Naive B cell (primary cell): ENCODE data around the gene SULT1C4. TPM values are rescaled to one million over a fixed set of nuclear protein-coding genes. Genes with fewer than 3 reads are reported as not detected.

Experiments used
- ATAC-seq, 2 donors: fragments of 150-1000 bp; cut with Tn5 transposase; 2 replicates each; pipeline ENCODE4 v1.10.0; 2021; ENCODE audit warnings: low read depth in 2 of 2, mild to moderate bottlenecking in 2 of 2, moderate library complexity in 2 of 2
- DNase-seq: peaks from one replicate; pipeline ENCODE4 v3.0.0; 2022
- H3K27ac Mint-ChIP-seq, 6 donors: one replicate each; pipeline ENCODE4 v1.8.0; 2020 to 2022; ENCODE audit warnings: mild to moderate bottlenecking in 6 of 6, mixed read lengths in 6 of 6, moderate library complexity in 5 of 6, inconsistent platforms in 2 of 6
- H3K27me3 Mint-ChIP-seq, 3 donors: one replicate each; pipeline ENCODE4 v1.8.0; 2021 to 2022; ENCODE audit warnings: mixed read lengths in 3 of 3, mild to moderate bottlenecking in 1 of 3
- H3K36me3 Mint-ChIP-seq, 2 donors: one replicate each; pipeline ENCODE4 v1.8.0; 2020 to 2022; ENCODE audit warnings: mixed read lengths in 2 of 2, inconsistent platforms in 1 of 2, mild to moderate bottlenecking in 1 of 2
- H3K4me1 Mint-ChIP-seq, 3 donors: one replicate each; pipeline ENCODE4 v1.8.0; 2020 to 2022; ENCODE audit warnings: mixed read lengths in 3 of 3, inconsistent platforms in 1 of 3, mild to moderate bottlenecking in 1 of 3, moderate library complexity in 1 of 3
- H3K4me3 Mint-ChIP-seq, 8 donors: one replicate each; pipeline ENCODE4 v1.8.0; 2020 to 2022; ENCODE audit warnings: mild to moderate bottlenecking in 8 of 8, mixed read lengths in 8 of 8, moderate library complexity in 8 of 8, inconsistent platforms in 2 of 8
- H3K9me3 Mint-ChIP-seq, 7 donors: one replicate each; pipeline ENCODE4 v1.8.0; 2020 to 2022; ENCODE audit warnings: mixed read lengths in 7 of 7, mild to moderate bottlenecking in 5 of 7, inconsistent platforms in 2 of 7, moderate library complexity in 1 of 7
- polyA plus RNA-seq, 6 donors: library from polyadenylated mRNA; unstranded; fragments of 300-500 nt; fragmentation: Illumina TruSeq; gene quantifications; one replicate each; pipeline ENCODE4 v1.2.3, GENCODE V29; 2021; ENCODE audit warnings: low read depth in 6 of 6

The SULT1C4 gene
- polyA plus RNA-seq, 6 donors from 2014 or later, result not detected

- Mint-ChIP-seq H3K4me1 (peaks cover 2 to 8% (median 5%) of the 10 kb centered on the region in 3 donors), H3K4me3 (peak overlapping the region in 1 of 8 donors; percentile 61)
Observed at GRCh38 chr2:108383146-108383830, 5.5 kb downstream of the SULT1C4 start.

GRCh38 chr2:108384662-108385393 is 7.1 kb downstream of the SULT1C4 start:
- no peak overlapping the region for H3K27ac Mint-ChIP-seq
- DNase-seq, result no peak
- peaks cover 0 to 3% (median 0%) of the 10 kb centered on the region in 7 donors for H3K9me3 Mint-ChIP-seq
- no peaks in the 10 kb centered on the region for H3K27me3 Mint-ChIP-seq
- H3K4me1 Mint-ChIP-seq, result peaks cover 0 to 6% (median 5%) of the 10 kb centered on the region in 3 donors
- ATAC-seq, result no peak
- no peak overlapping the region for H3K4me3 Mint-ChIP-seq
- no peaks in the 10 kb centered on the region for H3K36me3 Mint-ChIP-seq

More at GRCh38 chr2:108383146-108383830, 5.5 kb downstream of the SULT1C4 start:
- ATAC-seq (no peak), DNase-seq (no peak)
- Mint-ChIP-seq H3K36me3 (no peaks in the 10 kb centered on the region), H3K27me3 (no peaks in the 10 kb centered on the region), H3K27ac (no peak overlapping the region), H3K9me3 (no peaks in the 10 kb centered on the region)

GRCh38 chr2:108385411-108386071 is 7.8 kb downstream of the SULT1C4 start:
- H3K4me1 Mint-ChIP-seq, result peaks cover 0 to 6% (median 5%) of the 10 kb centered on the region in 3 donors
- peak overlapping the region in 1 of 6 donors; percentile 1 for H3K27ac Mint-ChIP-seq
- no peak overlapping the region for H3K4me3 Mint-ChIP-seq
- no peak for DNase-seq
- H3K27me3 Mint-ChIP-seq, result no peaks in the 10 kb centered on the region
- H3K9me3 Mint-ChIP-seq, result peaks cover 0 to 4% (median 3%) of the 10 kb centered on the region in 7 donors
- H3K36me3 Mint-ChIP-seq, result no peaks in the 10 kb centered on the region
- no peak for ATAC-seq

GRCh38 chr2:108388045-108388444 is 10.3 kb downstream of the SULT1C4 start:
- no peak for ATAC-seq
- DNase-seq, result no peak
- Mint-ChIP-seq H3K27me3 (no peaks in the 10 kb centered on the region), H3K9me3 (peaks cover 7 to 27% (median 10%) of the 10 kb centered on the region in 7 donors), H3K4me1 (peaks cover 0 to 4% (median 3%) of the 10 kb centered on the region in 3 donors), H3K27ac (no peak overlapping the region), H3K36me3 (peaks cover 0 to 19% of the 10 kb centered on the region in 2 donors), H3K4me3 (no peak overlapping the region)

- peaks cover 0 to 22% of the 10 kb centered on the region in 2 donors for H3K36me3 Mint-ChIP-seq
- no peaks in the 10 kb centered on the region for H3K4me1 Mint-ChIP-seq
- DNase-seq, result no peak
- peaks cover 10 to 41% (median 24%) of the 10 kb centered on the region in 7 donors for H3K9me3 Mint-ChIP-seq
- H3K4me3 Mint-ChIP-seq, result no peak overlapping the region
- no peaks in the 10 kb centered on the region for H3K27me3 Mint-ChIP-seq
- no peak for ATAC-seq
- no peak overlapping the region for H3K27ac Mint-ChIP-seq
Observed at GRCh38 chr2:108390340-108390739, 12.6 kb downstream of the SULT1C4 start.

GRCh38 chr2:108392029-108392428 is 14.3 kb downstream of the SULT1C4 start:
- ATAC-seq (no peak), DNase-seq (no peak)
- Mint-ChIP-seq H3K4me1 (no peaks in the 10 kb centered on the region), H3K36me3 (peaks cover 0 to 28% of the 10 kb centered on the region in 2 donors), H3K9me3 (peaks cover 10 to 44% (median 24%) of the 10 kb centered on the region in 7 donors), H3K27ac (peak overlapping the region in 1 of 6 donors; percentile 5), H3K4me3 (no peak overlapping the region), H3K27me3 (no peaks in the 10 kb centered on the region)

GRCh38 chr2:108393197-108393596 is 15.4 kb downstream of the SULT1C4 start:
- no peaks in the 10 kb centered on the region for H3K27me3 Mint-ChIP-seq

GRCh38 chr2:108395155-108395554 is 17.4 kb downstream of the SULT1C4 start:
- H3K9me3 Mint-ChIP-seq, result peaks cover 15 to 70% (median 46%) of the 10 kb centered on the region in 7 donors
- H3K27ac Mint-ChIP-seq, result no peak overlapping the region
- no peak overlapping the region for H3K4me3 Mint-ChIP-seq
- no peak for DNase-seq
- no peaks in the 10 kb centered on the region for H3K4me1 Mint-ChIP-seq
- H3K36me3 Mint-ChIP-seq, result peaks cover 6 to 47% of the 10 kb centered on the region in 2 donors
- ATAC-seq, result no peak
- H3K27me3 Mint-ChIP-seq, result no peaks in the 10 kb centered on the region

More at GRCh38 chr2:108393197-108393596, 15.4 kb downstream of the SULT1C4 start:
- no peak overlapping the region for H3K27ac Mint-ChIP-seq
- peaks cover 2 to 33% of the 10 kb centered on the region in 2 donors for H3K36me3 Mint-ChIP-seq
- no peak for DNase-seq
- no peak for ATAC-seq
- no peaks in the 10 kb centered on the region for H3K4me1 Mint-ChIP-seq
- no peak overlapping the region for H3K4me3 Mint-ChIP-seq
- H3K9me3 Mint-ChIP-seq, result peaks cover 11 to 51% (median 28%) of the 10 kb centered on the region in 7 donors

GRCh38 chr2:108396845-108397244 is 19.1 kb downstream of the SULT1C4 start:
- Mint-ChIP-seq H3K9me3 (peaks cover 18 to 70% (median 51%) of the 10 kb centered on the region in 7 donors), H3K36me3 (peaks cover 6 to 51% of the 10 kb centered on the region in 2 donors), H3K4me1 (no peaks in the 10 kb centered on the region), H3K27me3 (peaks cover 0 to 7% (median 5%) of the 10 kb centered on the region in 3 donors), H3K27ac (no peak overlapping the region), H3K4me3 (no peak overlapping the region)
- ATAC-seq (no peak), DNase-seq (no peak)

- H3K9me3 Mint-ChIP-seq, result peaks cover 10 to 68% (median 39%) of the 10 kb centered on the region in 7 donors
- H3K4me1 Mint-ChIP-seq, result no peaks in the 10 kb centered on the region
- no peak overlapping the region for H3K27ac Mint-ChIP-seq
- peaks cover 7 to 49% of the 10 kb centered on the region in 2 donors for H3K36me3 Mint-ChIP-seq
- ATAC-seq (no peak), DNase-seq (no peak)
- peaks cover 6 to 20% (median 12%) of the 10 kb centered on the region in 3 donors for H3K27me3 Mint-ChIP-seq
- H3K4me3 Mint-ChIP-seq, result no peak overlapping the region
Observed at GRCh38 chr2:108399479-108399878, 21.7 kb downstream of the SULT1C4 start.

- H3K36me3 Mint-ChIP-seq, result peaks cover 19 to 61% of the 10 kb centered on the region in 2 donors
- peaks cover 22 to 83% (median 48%) of the 10 kb centered on the region in 7 donors for H3K9me3 Mint-ChIP-seq
- no peak overlapping the region for H3K27ac Mint-ChIP-seq
- DNase-seq (no peak), ATAC-seq (no peak)
- peaks cover 6 to 20% (median 18%) of the 10 kb centered on the region in 3 donors for H3K27me3 Mint-ChIP-seq
- H3K4me3 Mint-ChIP-seq, result no peak overlapping the region
- no peaks in the 10 kb centered on the region for H3K4me1 Mint-ChIP-seq
Observed at GRCh38 chr2:108401800-108402199, 24.0 kb downstream of the SULT1C4 start.

- no peak for DNase-seq
- Mint-ChIP-seq H3K9me3 (peaks cover 21 to 72% (median 41%) of the 10 kb centered on the region in 7 donors), H3K36me3 (peaks cover 13 to 52% of the 10 kb centered on the region in 2 donors), H3K27ac (no peak overlapping the region), H3K4me1 (no peaks in the 10 kb centered on the region), H3K27me3 (peaks cover 6 to 20% (median 18%) of the 10 kb centered on the region in 3 donors), H3K4me3 (no peak overlapping the region)
- no peak for ATAC-seq
Observed at GRCh38 chr2:108403494-108403893, 25.7 kb downstream of the SULT1C4 start.

- H3K27ac Mint-ChIP-seq, result no peak overlapping the region
- ATAC-seq, result no peak
- DNase-seq, result no peak
- H3K9me3 Mint-ChIP-seq, result peaks cover 18 to 58% (median 29%) of the 10 kb centered on the region in 7 donors
- H3K27me3 Mint-ChIP-seq, result peaks cover 13 to 26% (median 23%) of the 10 kb centered on the region in 3 donors
- H3K4me1 Mint-ChIP-seq, result no peaks in the 10 kb centered on the region
- peaks cover 13 to 41% of the 10 kb centered on the region in 2 donors for H3K36me3 Mint-ChIP-seq
- H3K4me3 Mint-ChIP-seq, result no peak overlapping the region
Observed at GRCh38 chr2:108404784-108405397, 27.1 kb downstream of the SULT1C4 start.
